Gastrocnemius medialis (tissue), 4 donors: ENCODE measurements around the gene DNAJB5. TPM values are rescaled to one million over a fixed set of nuclear protein-coding genes. Genes with fewer than 3 reads are reported as not detected.

ENCODE experiments used
- ATAC-seq, 2 donors: fragments of 150-250 bp; one replicate each; pipeline ENCODE4 v1.9.1; 2016
- DNase-seq, 2 donors: peaks; one replicate each; pipeline ENCODE4 v3.0.0-alpha.2; 2019
- H3K27ac ChIP-seq, 4 donors: fragments of 200-600 bp; sonication (generic); 1 replicate in 1 of 4; 2 replicates in 3 of 4; pipeline ENCODE4 v1.5.1; 2016 to 2018; ENCODE audit warnings: mild to moderate bottlenecking in 2 of 4, moderate library complexity in 1 of 4
- H3K27me3 ChIP-seq, 3 donors: fragments of 200-600 bp; sonication (generic) in 2 of 3; 1 replicate in 1 of 3; 2 replicates in 2 of 3; pipeline versions ENCODE4 v1.5.1 to v1.6.0; 2016 to 2019; ENCODE audit warnings: mild to moderate bottlenecking in 1 of 3, moderate library complexity in 1 of 3
- H3K36me3 ChIP-seq, 2 donors: fragments of 200-600 bp; sonication (generic) in 1 of 2; one replicate each; pipeline ENCODE4 v1.5.1; 2017 to 2018
- H3K4me1 ChIP-seq, 2 donors: fragments of 200-600 bp; sonication (generic) in 1 of 2; one replicate each; pipeline ENCODE4 v1.5.1; 2016 to 2017; ENCODE audit warnings: mild to moderate bottlenecking in 2 of 2
- H3K4me3 ChIP-seq, 4 donors: fragments of 200-600 bp; sonication (generic) in 3 of 4; 1 replicate in 1 of 4; 2 replicates in 3 of 4; pipeline ENCODE4 v1.5.1; 2016 to 2019; ENCODE audit warnings: mild to moderate bottlenecking in 2 of 4
- H3K9me3 ChIP-seq, 3 donors: fragments of 200-600 bp; sonication (generic) in 2 of 3; 1 replicate in 1 of 3; 2 replicates in 2 of 3; pipeline ENCODE4 v1.5.1; 2016 to 2019
- CTCF ChIP-seq, 5 experiments: fragments of 450-650 bp in 3 of 5; fragments of 200-600 bp in 2 of 5; sonication (generic) in 2 of 5; IDR thresholded peaks in 4 of 5; conservative IDR thresholded peaks in 1 of 5; 1 replicate in 4 of 5; 2 replicates in 1 of 5; pipeline ENCODE4 v1.5.1; 2016 to 2019; ENCODE audit warnings: antibody characterized with exemption in 5 of 5, mild to moderate bottlenecking in 3 of 5, moderate library complexity in 3 of 5
- POLR2A ChIP-seq, 2 donors: fragments of 450-650 bp; IDR thresholded peaks; one replicate each; pipeline ENCODE4 v1.6.1; 2017; ENCODE audit warnings: antibody characterized with exemption in 2 of 2, mild to moderate bottlenecking in 2 of 2, moderate library complexity in 2 of 2
- in situ Hi-C, 4 donors: fragments of 200-750 bp; cut with MboI; loops; one replicate each; pipeline versions ENCODE4 v1.15.0 to v1.8.0; 2017; ENCODE audit warnings: low sequenced_read_pairs in 4 of 4
- intact Hi-C: fragments of 100-400 bp; cut with DNase I; formaldehyde crosslinking; loops from one replicate; pipeline ENCODE4 v1.15.1; 2023; ENCODE audit warnings: low total_unique reads
- total RNA-seq, 4 donors: library from RNA; depleted of rRNA; stranded (reverse); fragments of >200 nt; gene quantifications; one replicate each; pipeline versions ENCODE4 v1.1.0 to v1.2.3, GENCODE V29; 2016

DNAJB5 gene
- total RNA-seq, 4 donors from 2014 or later = 75.3 to 187 (median 128) TPM

DNA sequence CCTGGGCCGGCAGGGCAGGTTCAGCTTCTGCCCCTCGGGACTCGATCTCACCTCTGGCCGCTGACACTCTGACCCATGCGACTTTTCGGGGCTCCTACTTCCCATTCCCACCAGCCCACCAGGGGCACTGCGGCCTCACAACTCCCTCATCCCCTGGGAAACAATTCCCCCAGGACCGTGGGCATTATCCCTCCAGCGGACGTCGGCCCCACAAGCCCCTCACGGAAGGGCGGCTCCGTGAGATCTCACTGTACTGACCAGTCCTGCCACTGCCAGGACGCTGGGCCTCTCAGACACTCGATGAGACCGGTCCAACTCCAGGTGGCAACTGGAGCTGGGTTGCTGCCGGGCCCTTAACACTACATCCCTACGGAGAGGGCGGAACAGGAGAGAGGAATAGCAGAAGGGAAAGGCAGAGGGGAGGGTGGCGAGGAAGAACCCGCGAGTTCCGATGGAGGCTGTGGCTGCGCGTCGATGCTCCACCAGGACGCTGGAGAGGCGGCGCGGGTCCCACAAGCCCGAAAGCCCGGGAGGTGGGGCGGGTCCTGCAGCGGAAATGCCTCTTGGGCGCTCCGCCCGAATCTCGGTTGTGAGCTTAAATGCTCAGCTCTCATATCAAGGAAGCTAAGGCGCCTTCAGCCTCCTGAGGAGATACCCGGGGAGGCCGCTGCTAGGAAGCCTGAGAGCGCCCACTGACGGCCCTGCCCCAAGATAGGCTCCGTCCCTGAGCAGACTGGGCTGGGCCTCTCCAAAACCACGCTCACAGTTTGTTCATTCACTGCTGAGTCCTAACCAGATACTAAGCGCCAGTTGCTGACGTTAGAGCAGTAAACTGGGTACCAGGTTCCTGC is 46.5 kb downstream of the DNAJB5 start:
- intact Hi-C loops = no loop called here
- H3K36me3 ChIP-seq = peaks cover 0 to 63% of the 10 kb centered on the region in 2 donors
- TF ChIP-seq CTCF (IDR thresholded peaks at IDR 0.05 in 4 of 5, conservative IDR thresholded peaks at IDR 0.05 in 1 of 5) = no peak
- no peak for TF ChIP-seq POLR2A (IDR thresholded peaks at IDR 0.05)
- no peaks in the 10 kb centered on the region for H3K9me3 ChIP-seq
- no peak for DNase-seq
- H3K4me1 ChIP-seq = no peaks in the 10 kb centered on the region
- peak overlapping the region in 3 of 4 donors; percentile 8 to 30 (median 12) for H3K4me3 ChIP-seq
- no peak for ATAC-seq
- no peaks in the 10 kb centered on the region for H3K27me3 ChIP-seq
- in situ Hi-C loops = no loop called here
- H3K27ac ChIP-seq = no peak overlapping the region

- H3K4me3 ChIP-seq = no peak overlapping the region
- no peaks in the 10 kb centered on the region for H3K4me1 ChIP-seq
- intact Hi-C loops = no loop called here
- H3K36me3 ChIP-seq = peaks cover 0 to 78% of the 10 kb centered on the region in 2 donors
- H3K27me3 ChIP-seq = no peaks in the 10 kb centered on the region
- DNase-seq (peak in 1 of 2 donors; percentile 70), ATAC-seq (peak; percentile 53 to 83)
- H3K27ac ChIP-seq = peak overlapping the region; percentile 50 to 67 (median 57)
- no peaks in the 10 kb centered on the region for H3K9me3 ChIP-seq
- no peak for TF ChIP-seq POLR2A (IDR thresholded peaks at IDR 0.05)
- no peak for TF ChIP-seq CTCF (IDR thresholded peaks at IDR 0.05 in 4 of 5, conservative IDR thresholded peaks at IDR 0.05 in 1 of 5)
- in situ Hi-C loops = no loop called here
Measured at GRCh38 chr9:35042081-35042604, 52.6 kb downstream of the DNAJB5 start.

DNA sequence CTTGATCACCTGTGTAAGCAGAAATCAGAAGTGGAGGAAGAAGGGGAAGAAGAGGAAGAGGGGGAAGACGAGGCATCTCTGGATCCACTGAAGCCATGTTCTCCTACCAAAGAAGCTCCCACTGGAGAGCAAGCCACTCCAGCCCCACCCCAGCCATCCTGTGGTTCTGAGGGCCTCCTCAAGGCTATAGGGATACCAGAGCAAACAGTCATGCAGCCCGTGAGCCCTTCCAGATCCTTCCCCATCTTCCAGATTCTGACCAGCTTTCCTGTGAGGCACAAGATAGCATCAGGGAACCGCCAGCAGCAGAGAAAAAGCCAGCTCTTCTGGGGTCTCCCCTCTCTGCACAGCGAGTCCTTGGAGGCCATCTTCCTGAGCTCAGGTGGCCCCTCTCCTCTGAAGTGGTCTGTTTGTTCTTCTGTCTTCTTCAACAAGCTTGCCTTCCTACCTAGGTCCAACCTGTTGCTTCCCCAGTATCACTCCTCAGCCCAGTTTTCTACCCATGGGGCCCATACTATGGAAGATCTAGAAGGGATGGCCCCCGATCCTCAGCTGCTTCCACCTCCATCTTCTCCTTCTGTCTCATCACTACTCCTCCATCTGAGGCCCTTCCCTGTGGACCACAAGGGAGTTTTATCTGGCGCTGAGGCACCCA is 53.5 kb downstream of the DNAJB5 start:
- intact Hi-C loops = no loop called here
- Histone ChIP-seq H3K27me3 (no peaks in the 10 kb centered on the region), H3K27ac (peak overlapping the region; percentile 29 to 67 (median 56)), H3K4me1 (no peaks in the 10 kb centered on the region), H3K9me3 (no peaks in the 10 kb centered on the region), H3K36me3 (peaks cover 0 to 79% of the 10 kb centered on the region in 2 donors), H3K4me3 (no peak overlapping the region)
- in situ Hi-C loops = no loop called here
- no peak for DNase-seq
- ATAC-seq = no peak
- no peak for TF ChIP-seq POLR2A (IDR thresholded peaks at IDR 0.05)
- TF ChIP-seq CTCF (IDR thresholded peaks at IDR 0.05 in 4 of 5, conservative IDR thresholded peaks at IDR 0.05 in 1 of 5) = no peak

DNA sequence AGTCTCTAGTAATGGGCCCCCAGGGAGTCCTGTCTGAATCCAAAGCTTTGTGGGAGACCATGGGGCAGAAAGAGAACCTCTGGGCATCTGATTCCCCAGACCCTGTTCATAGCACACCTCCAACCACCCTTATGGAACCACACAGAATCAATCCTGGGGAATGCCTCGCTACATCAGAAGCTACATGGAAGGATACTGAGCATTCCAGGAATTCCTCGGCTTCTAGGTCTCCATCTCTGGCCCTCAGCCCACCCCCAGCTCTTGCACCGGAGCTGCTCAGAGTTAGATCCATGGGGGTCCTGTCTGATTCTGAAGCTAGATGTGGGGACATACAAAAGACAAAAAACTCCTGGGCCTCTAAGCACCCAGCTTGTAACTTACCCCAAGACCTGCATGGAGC is 54.5 kb downstream of the DNAJB5 start:
- intact Hi-C loops = no loop called here
- ATAC-seq (no peak), DNase-seq (no peak)
- no peaks in the 10 kb centered on the region for H3K4me1 ChIP-seq
- in situ Hi-C loops = no loop called here
- no peak overlapping the region for H3K4me3 ChIP-seq
- no peak overlapping the region for H3K27ac ChIP-seq
- H3K9me3 ChIP-seq = no peaks in the 10 kb centered on the region
- TF ChIP-seq POLR2A (IDR thresholded peaks at IDR 0.05) (no peak), CTCF (IDR thresholded peaks at IDR 0.05 in 4 of 5, conservative IDR thresholded peaks at IDR 0.05 in 1 of 5) (no peak)
- no peaks in the 10 kb centered on the region for H3K27me3 ChIP-seq
- H3K36me3 ChIP-seq = peaks cover 0 to 83% of the 10 kb centered on the region in 2 donors

Other genes starting within 250 kb of the DNAJB5 start
- gene PHF24, start 31.5 kb upstream of the DNAJB5 start, total RNA-seq = under 1 TPM in 1 of 4 donors, not detected in 3; 0.04 TPM
- 100 to 1,000 TPM; 265 to 354 (median 342) TPM for gene VCP, start 82.9 kb downstream of the DNAJB5 start, total RNA-seq
- 10 to 100 TPM in 1 of 4 donors, 1 to 10 TPM in 3; 1.8 to 15.7 (median 3.4) TPM for gene FANCG, start 90.2 kb downstream of the DNAJB5 start, total RNA-seq
- gene PIGO, start 106.8 kb downstream of the DNAJB5 start, total RNA-seq = 10 to 100 TPM in 1 of 4 donors, 1 to 10 TPM in 3; 6.6 to 12.3 (median 7.3) TPM
- gene STOML2, start 113.4 kb downstream of the DNAJB5 start, total RNA-seq = 100 to 1,000 TPM; 117 to 168 (median 158) TPM
- gene ATOSB, start 126.1 kb downstream of the DNAJB5 start, total RNA-seq = 10 to 100 TPM; 13.0 to 28.9 (median 24.2) TPM
- 10 to 100 TPM in 2 of 4 donors, 1 to 10 TPM in 2; 7.5 to 17.5 (median 13.1) TPM for gene UNC13B, start 172.3 kb downstream of the DNAJB5 start, total RNA-seq